Measurements from ENCODE around the gene FOXJ1.

The FOXJ1 gene

DNA sequence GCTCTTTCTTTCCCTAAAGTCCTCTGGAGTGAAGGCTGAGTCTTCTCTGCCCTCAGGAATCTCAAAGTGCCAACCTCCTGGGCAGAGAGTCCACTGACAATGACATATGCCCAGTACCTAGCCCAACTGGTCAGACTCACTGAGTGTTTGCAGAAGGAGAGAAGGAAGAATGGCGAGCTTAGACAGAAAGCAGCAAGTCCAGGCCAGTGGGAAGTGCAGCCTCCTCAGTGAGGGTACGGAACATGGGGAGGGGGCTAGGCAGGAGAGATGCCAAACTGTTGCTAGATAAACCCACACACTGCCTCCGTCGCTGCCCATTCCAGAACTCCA, 38.1 kb downstream of the FOXJ1 start:
- FAIRE-seq (no peak), DNase-seq (ENCODE audit: insufficient read length, low spot score) (no peak)
- TF ChIP-seq POLR2AphosphoS5 (IDR thresholded peaks at IDR 0.05; ENCODE audit: low read depth, low read length) (no peak), SPI1 (IDR thresholded peaks at IDR 0.05; ENCODE audit: low read depth, low read length) (no peak), TAF1 (IDR thresholded peaks at IDR 0.05; ENCODE audit: low read depth, low read length) (no peak)

- no peak for FAIRE-seq
- peak; percentile 1 for DNase-seq (ENCODE audit: insufficient read length, low spot score)
- TF ChIP-seq POLR2AphosphoS5 (IDR thresholded peaks at IDR 0.05; ENCODE audit: low read depth, low read length) = no peak
- no peak for TF ChIP-seq POLR2A (IDR thresholded peaks at IDR 0.05; ENCODE audit: low read depth, low read length)
Measured at GRCh38 chr17:76097716-76098295, 43.2 kb downstream of the FOXJ1 start.

- FAIRE-seq (no peak), DNase-seq (ENCODE audit: insufficient read length, low spot score) (peak; percentile 0)
- TF ChIP-seq POLR2A (IDR thresholded peaks at IDR 0.05; ENCODE audit: low read depth, low read length) = no peak
- no peak for TF ChIP-seq PAX5 (IDR thresholded peaks at IDR 0.05; ENCODE audit: insufficient read depth, low read length, severe bottlenecking)
- no peak for TF ChIP-seq TAF1 (IDR thresholded peaks at IDR 0.05; ENCODE audit: low read depth, low read length)
- TF ChIP-seq POLR2AphosphoS5 (IDR thresholded peaks at IDR 0.05; ENCODE audit: low read depth, low read length) = no peak
- no peak for TF ChIP-seq SPI1 (IDR thresholded peaks at IDR 0.05; ENCODE audit: low read depth, low read length)
- no peak for TF ChIP-seq POU2F2 (IDR thresholded peaks at IDR 0.05; ENCODE audit: low read depth, low read length)
Measured at GRCh38 chr17:76095943-76096342, 45.1 kb downstream of the FOXJ1 start.

GRCh38 chr17:76094046-76094445, 47.0 kb downstream of the FOXJ1 start:
- FAIRE-seq (no peak), DNase-seq (ENCODE audit: insufficient read length, low spot score) (no peak)
- TF ChIP-seq POLR2AphosphoS5 (IDR thresholded peaks at IDR 0.05; ENCODE audit: low read depth, low read length) (no peak), TAF1 (IDR thresholded peaks at IDR 0.05; ENCODE audit: low read depth, low read length) (no peak), PAX5 (IDR thresholded peaks at IDR 0.05; ENCODE audit: insufficient read depth, low read length, severe bottlenecking) (no peak), SPI1 (IDR thresholded peaks at IDR 0.05; ENCODE audit: low read depth, low read length) (no peak), POU2F2 (IDR thresholded peaks at IDR 0.05; ENCODE audit: low read depth, low read length) (no peak), POLR2A (IDR thresholded peaks at IDR 0.05; ENCODE audit: low read depth, low read length) (no peak)

DNA sequence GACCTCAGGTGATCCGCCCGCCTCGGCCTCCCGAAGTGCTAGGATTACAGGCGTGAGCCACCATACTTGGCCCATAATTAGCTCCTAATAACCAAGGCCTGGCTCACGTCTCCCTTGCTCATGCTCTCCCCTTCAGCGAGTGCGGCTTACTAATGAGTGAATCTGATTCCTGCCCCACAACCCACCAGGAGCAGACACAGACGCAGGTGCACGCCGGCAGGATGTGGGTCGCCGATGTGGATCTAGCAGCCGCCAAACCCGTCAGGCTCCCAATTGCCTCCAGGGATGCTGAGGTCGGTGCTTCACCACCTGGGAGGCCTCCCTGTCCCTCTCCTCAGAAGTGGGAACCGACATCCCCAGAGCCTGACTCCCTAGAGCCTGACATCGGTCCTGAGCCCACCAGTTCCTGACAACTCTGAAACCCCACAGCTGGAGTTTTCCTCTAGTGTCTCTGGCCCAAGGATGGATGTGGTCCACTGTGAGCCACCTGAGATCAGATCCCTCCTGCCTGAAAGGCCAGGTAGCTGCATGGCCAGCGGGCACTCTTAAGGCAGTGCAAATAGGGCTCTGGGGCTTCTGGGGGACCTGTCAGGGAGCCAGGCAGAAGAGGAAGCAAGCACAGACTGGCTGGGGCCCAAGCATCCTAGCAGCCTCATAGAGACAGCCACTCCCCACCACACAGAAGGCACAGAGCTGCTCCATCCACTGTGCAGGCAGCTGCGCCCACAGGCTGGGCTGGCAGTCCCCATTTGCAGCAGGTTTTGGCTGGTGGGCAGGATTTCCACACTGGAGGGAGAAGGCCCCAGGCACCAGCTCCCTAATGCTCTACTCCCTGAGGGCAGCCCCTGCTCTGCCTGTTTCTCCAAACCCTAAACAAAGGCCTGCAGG, 48.3 kb downstream of the FOXJ1 start:
- FAIRE-seq (no peak), DNase-seq (ENCODE audit: insufficient read length, low spot score) (no peak)
- TF ChIP-seq POLR2A (IDR thresholded peaks at IDR 0.05; ENCODE audit: low read depth, low read length) (no peak), PAX5 (IDR thresholded peaks at IDR 0.05; ENCODE audit: insufficient read depth, low read length, severe bottlenecking) (no peak), POU2F2 (IDR thresholded peaks at IDR 0.05; ENCODE audit: low read depth, low read length) (no peak), POLR2AphosphoS5 (IDR thresholded peaks at IDR 0.05; ENCODE audit: low read depth, low read length) (no peak), SPI1 (IDR thresholded peaks at IDR 0.05; ENCODE audit: low read depth, low read length) (no peak), TAF1 (IDR thresholded peaks at IDR 0.05; ENCODE audit: low read depth, low read length) (no peak)

- TF ChIP-seq POLR2A (IDR thresholded peaks at IDR 0.05; ENCODE audit: low read depth, low read length) = no peak
- no peak for TF ChIP-seq SPI1 (IDR thresholded peaks at IDR 0.05; ENCODE audit: low read depth, low read length)
- TF ChIP-seq POU2F2 (IDR thresholded peaks at IDR 0.05; ENCODE audit: low read depth, low read length) = no peak
- TF ChIP-seq POLR2AphosphoS5 (IDR thresholded peaks at IDR 0.05; ENCODE audit: low read depth, low read length) = no peak
- TF ChIP-seq TAF1 (IDR thresholded peaks at IDR 0.05; ENCODE audit: low read depth, low read length) = no peak
- no peak for TF ChIP-seq PAX5 (IDR thresholded peaks at IDR 0.05; ENCODE audit: insufficient read depth, low read length, severe bottlenecking)
- DNase-seq (ENCODE audit: insufficient read length, low spot score) (no peak), FAIRE-seq (no peak)
Measured at GRCh38 chr17:76091526-76092286, 49.3 kb downstream of the FOXJ1 start.

- TF ChIP-seq POU2F2 (IDR thresholded peaks at IDR 0.05; ENCODE audit: low read depth, low read length) (no peak), SPI1 (IDR thresholded peaks at IDR 0.05; ENCODE audit: low read depth, low read length) (no peak), PAX5 (IDR thresholded peaks at IDR 0.05; ENCODE audit: insufficient read depth, low read length, severe bottlenecking) (no peak), POLR2AphosphoS5 (IDR thresholded peaks at IDR 0.05; ENCODE audit: low read depth, low read length) (no peak), TAF1 (IDR thresholded peaks at IDR 0.05; ENCODE audit: low read depth, low read length) (no peak), POLR2A (IDR thresholded peaks at IDR 0.05; ENCODE audit: low read depth, low read length) (no peak)
- no peak for FAIRE-seq
- DNase-seq (ENCODE audit: insufficient read length, low spot score) = no peak
Measured at GRCh38 chr17:76090517-76091129, 50.4 kb downstream of the FOXJ1 start.

- TF ChIP-seq POLR2AphosphoS5 (IDR thresholded peaks at IDR 0.05; ENCODE audit: low read depth, low read length) (no peak), TAF1 (IDR thresholded peaks at IDR 0.05; ENCODE audit: low read depth, low read length) (no peak), POU2F2 (IDR thresholded peaks at IDR 0.05; ENCODE audit: low read depth, low read length) (no peak), SPI1 (IDR thresholded peaks at IDR 0.05; ENCODE audit: low read depth, low read length) (no peak), PAX5 (IDR thresholded peaks at IDR 0.05; ENCODE audit: insufficient read depth, low read length, severe bottlenecking) (no peak), POLR2A (IDR thresholded peaks at IDR 0.05; ENCODE audit: low read depth, low read length) (no peak)
- no peak for DNase-seq (ENCODE audit: insufficient read length, low spot score)
- no peak for FAIRE-seq
Measured at GRCh38 chr17:76089680-76090516, 51.1 kb downstream of the FOXJ1 start.
